Epithelial cell of prostate (primary cell): Measurements from ENCODE around the gene CTCF.

Experiments used
- DNase-seq: peaks from one replicate; pipeline ENCODE4 v3.0.0-alpha.2; 2011; ENCODE audit warnings: low read depth, low spot score
- H3K27ac ChIP-seq: fragments of 450-650 bp; 2 replicates; pipeline ENCODE4 v1.5.1; 2017; ENCODE audit warnings: mild to moderate bottlenecking

Gene CTCF

GRCh38 chr16:67579686-67580085, 17.4 kb downstream of the CTCF start:
- no peak for DNase-seq
- H3K27ac ChIP-seq: no peak overlapping the region

GRCh38 chr16:67580202-67580601, 17.9 kb downstream of the CTCF start:
- DNase-seq: no peak
- no peak overlapping the region for H3K27ac ChIP-seq

- no peak for DNase-seq
- H3K27ac ChIP-seq: no peak overlapping the region
Observed at GRCh38 chr16:67593288-67593687, 31.0 kb downstream of the CTCF start.

- no peak overlapping the region for H3K27ac ChIP-seq
- no peak for DNase-seq
Observed at GRCh38 chr16:67593701-67594100, 31.4 kb downstream of the CTCF start.

- H3K27ac ChIP-seq: peak overlapping the region; percentile 7
- no peak for DNase-seq
Observed at GRCh38 chr16:67594256-67594915, 32.1 kb downstream of the CTCF start.

GRCh38 chr16:67594956-67595355, 32.6 kb downstream of the CTCF start:
- H3K27ac ChIP-seq: peak overlapping the region; percentile 7
- DNase-seq: no peak

- H3K27ac ChIP-seq: no peak overlapping the region
- DNase-seq: no peak
Observed at GRCh38 chr16:67598527-67598926, 36.2 kb downstream of the CTCF start.

- no peak for DNase-seq
- no peak overlapping the region for H3K27ac ChIP-seq
Observed at GRCh38 chr16:67605641-67606040, 43.3 kb downstream of the CTCF start.

GRCh38 chr16:67606632-67607031, 44.3 kb downstream of the CTCF start:
- no peak overlapping the region for H3K27ac ChIP-seq
- no peak for DNase-seq

- DNase-seq: no peak
- H3K27ac ChIP-seq: no peak overlapping the region
Observed at GRCh38 chr16:67608364-67608763, 46.0 kb downstream of the CTCF start.

GRCh38 chr16:67613808-67614207, 51.5 kb downstream of the CTCF start:
- no peak for DNase-seq
- H3K27ac ChIP-seq: no peak overlapping the region

- no peak overlapping the region for H3K27ac ChIP-seq
- no peak for DNase-seq
Observed at GRCh38 chr16:67628216-67628615, 65.9 kb downstream of the CTCF start.

GRCh38 chr16:67632415-67633172, 70.3 kb downstream of the CTCF start:
- no peak overlapping the region for H3K27ac ChIP-seq
- DNase-seq: no peak

- DNase-seq: no peak
- H3K27ac ChIP-seq: no peak overlapping the region
Observed at GRCh38 chr16:67636713-67637112, 74.4 kb downstream of the CTCF start.

GRCh38 chr16:67637625-67638024, 75.3 kb downstream of the CTCF start:
- DNase-seq: no peak
- H3K27ac ChIP-seq: no peak overlapping the region

GRCh38 chr16:67641779-67642708, 79.7 kb downstream of the CTCF start:
- DNase-seq: peak; percentile 37
- H3K27ac ChIP-seq: no peak overlapping the region

GRCh38 chr16:67644038-67644437, 81.7 kb downstream of the CTCF start:
- no peak for DNase-seq

GRCh38 chr16:67645397-67646121, 83.2 kb downstream of the CTCF start:
- no peak overlapping the region for H3K27ac ChIP-seq
- no peak for DNase-seq

More at GRCh38 chr16:67644038-67644437, 81.7 kb downstream of the CTCF start:
- H3K27ac ChIP-seq: no peak overlapping the region

- H3K27ac ChIP-seq: no peak overlapping the region
- DNase-seq: no peak
Observed at GRCh38 chr16:67647111-67647651, 84.9 kb downstream of the CTCF start.

GRCh38 chr16:67647681-67648080, 85.4 kb downstream of the CTCF start:
- DNase-seq: no peak
- no peak overlapping the region for H3K27ac ChIP-seq
